ENCODE measurements around the gene GUCY1A1. TPM values are rescaled to one million over a fixed set of nuclear protein-coding genes. Genes with fewer than 3 reads are reported as not detected.
A peak's percentile ranks its signal among the peaks of the same experiment; 100 is the strongest.

GUCY1A1 gene
- total RNA-seq, 1 experiment from 2014 or later: 9.2 TPM

- H3F3A ChIP-seq (ENCODE audit: low read length, unreplicated experiment): no peaks in the 10 kb centered on the region
- TF ChIP-seq EZH2 (IDR thresholded peaks at IDR 0.05; ENCODE audit: low read length, unreplicated experiment): no peak
- no peak for TF ChIP-seq EZH2phosphoT487 (IDR thresholded peaks at IDR 0.05; ENCODE audit: borderline replicate concordance, low read length)
- no peak for TF ChIP-seq CTCF (conservative IDR thresholded peaks at IDR 0.05; ENCODE audit: low read depth, low read length)
- H3K9me3 ChIP-seq (ENCODE audit: low read length): no peaks in the 10 kb centered on the region
- H3K4me2 ChIP-seq (ENCODE audit: low read length): no peak overlapping the region
- H3K9me2 ChIP-seq (replicated peaks; ENCODE audit: low read length): no peaks in the 10 kb centered on the region
- H2AFZ ChIP-seq (ENCODE audit: low read length): no peak overlapping the region
- ChIA-PET POLR2A (ENCODE audit: unreplicated experiment) (no interaction called here), CTCF (no interaction called here)
- no peaks in the 10 kb centered on the region for H3K27me3 ChIP-seq (ENCODE audit: low read length)
- no peak overlapping the region for H3K4me3 ChIP-seq (ENCODE audit: low read length)
- no TSS peak for BruUV-seq (replicated peaks)
- no peaks in the 10 kb centered on the region for H3K79me2 ChIP-seq (ENCODE audit: low read length)
- intact Hi-C loops (cut with micrococcal nuclease): no loop called here
- DNase-seq: no peak
- no peaks in the 10 kb centered on the region for H3K4me1 ChIP-seq (ENCODE audit: insufficient read depth, low read length)
- no peak overlapping the region for H3K9ac ChIP-seq (ENCODE audit: low read length)
- 0 out of 2 replicates have a peak, but pooled peaks cover 3% of the 10 kb centered on the region for H3K36me3 ChIP-seq (ENCODE audit: low read depth, low read length)
- no peak overlapping the region for H3K27ac ChIP-seq (ENCODE audit: low read length)
- no peaks in the 10 kb centered on the region for H4K20me1 ChIP-seq (ENCODE audit: low read length)
- ATAC-seq: no peak
These were observed 30.1 kb downstream of the GUCY1A1 start for GRCh38 chr4:155696726-155697125.

- no peaks in the 10 kb centered on the region for H4K20me1 ChIP-seq (ENCODE audit: low read length)
- ChIA-PET CTCF (no interaction called here), POLR2A (ENCODE audit: unreplicated experiment) (no interaction called here)
- ATAC-seq (no peak), DNase-seq (no peak)
- no TSS peak for BruUV-seq (replicated peaks)
- H3K79me2 ChIP-seq (ENCODE audit: low read length): no peaks in the 10 kb centered on the region
- H3F3A ChIP-seq (ENCODE audit: low read length, unreplicated experiment): no peaks in the 10 kb centered on the region
- H3K9ac ChIP-seq (ENCODE audit: low read length): no peak overlapping the region
- H2AFZ ChIP-seq (ENCODE audit: low read length): no peak overlapping the region
- no peak overlapping the region for H3K4me3 ChIP-seq (ENCODE audit: low read length)
- intact Hi-C loops (cut with micrococcal nuclease): no loop called here
- no peak overlapping the region for H3K4me2 ChIP-seq (ENCODE audit: low read length)
- no peaks in the 10 kb centered on the region for H3K9me2 ChIP-seq (replicated peaks; ENCODE audit: low read length)
- no peak for TF ChIP-seq EZH2 (IDR thresholded peaks at IDR 0.05; ENCODE audit: low read length, unreplicated experiment)
- TF ChIP-seq EZH2phosphoT487 (IDR thresholded peaks at IDR 0.05; ENCODE audit: borderline replicate concordance, low read length): no peak
- TF ChIP-seq CTCF (conservative IDR thresholded peaks at IDR 0.05; ENCODE audit: low read depth, low read length): no peak
- H3K27me3 ChIP-seq (ENCODE audit: low read length): no peaks in the 10 kb centered on the region
- 0 out of 2 replicates have a peak, but pooled peaks cover 3% of the 10 kb centered on the region for H3K36me3 ChIP-seq (ENCODE audit: low read depth, low read length)
- H3K4me1 ChIP-seq (ENCODE audit: insufficient read depth, low read length): peaks cover 21% of the 10 kb centered on the region
- H3K27ac ChIP-seq (ENCODE audit: low read length): no peak overlapping the region
- H3K9me3 ChIP-seq (ENCODE audit: low read length): no peaks in the 10 kb centered on the region
These were observed 35.2 kb downstream of the GUCY1A1 start for GRCh38 chr4:155701827-155702226.

GRCh38 chr4:155703486-155704247, 37.0 kb downstream of the GUCY1A1 start:
- Histone ChIP-seq H3K4me3 (ENCODE audit: low read length) (no peak overlapping the region), H3K4me2 (ENCODE audit: low read length) (peak overlapping the region; percentile 39), H2AFZ (ENCODE audit: low read length) (no peak overlapping the region), H3K27ac (ENCODE audit: low read length) (no peak overlapping the region), H3K9me2 (replicated peaks; ENCODE audit: low read length) (no peaks in the 10 kb centered on the region), H3K79me2 (ENCODE audit: low read length) (no peaks in the 10 kb centered on the region), H3K36me3 (ENCODE audit: low read depth, low read length) (no peaks in the 10 kb centered on the region), H3K9ac (ENCODE audit: low read length) (no peak overlapping the region), H3K27me3 (ENCODE audit: low read length) (no peaks in the 10 kb centered on the region), H3F3A (ENCODE audit: low read length, unreplicated experiment) (no peaks in the 10 kb centered on the region), H4K20me1 (ENCODE audit: low read length) (no peaks in the 10 kb centered on the region), H3K9me3 (ENCODE audit: low read length) (no peaks in the 10 kb centered on the region), H3K4me1 (ENCODE audit: insufficient read depth, low read length) (peaks cover 21% of the 10 kb centered on the region)
- peak; percentile 48 for DNase-seq
- POLR2A ChIA-PET (ENCODE audit: unreplicated experiment): no interaction called here
- TF ChIP-seq EZH2phosphoT487 (IDR thresholded peaks at IDR 0.05; ENCODE audit: borderline replicate concordance, low read length): no peak
- no peak for TF ChIP-seq EZH2 (IDR thresholded peaks at IDR 0.05; ENCODE audit: low read length, unreplicated experiment)
- peak; percentile 82 for ATAC-seq
- intact Hi-C loops (cut with micrococcal nuclease): no loop called here
- BruUV-seq (replicated peaks): no TSS peak
- CTCF ChIA-PET: no interaction called here

Data from PC-3 (cell line).